ENCODE measurements around the gene DCBLD1.

DNA sequence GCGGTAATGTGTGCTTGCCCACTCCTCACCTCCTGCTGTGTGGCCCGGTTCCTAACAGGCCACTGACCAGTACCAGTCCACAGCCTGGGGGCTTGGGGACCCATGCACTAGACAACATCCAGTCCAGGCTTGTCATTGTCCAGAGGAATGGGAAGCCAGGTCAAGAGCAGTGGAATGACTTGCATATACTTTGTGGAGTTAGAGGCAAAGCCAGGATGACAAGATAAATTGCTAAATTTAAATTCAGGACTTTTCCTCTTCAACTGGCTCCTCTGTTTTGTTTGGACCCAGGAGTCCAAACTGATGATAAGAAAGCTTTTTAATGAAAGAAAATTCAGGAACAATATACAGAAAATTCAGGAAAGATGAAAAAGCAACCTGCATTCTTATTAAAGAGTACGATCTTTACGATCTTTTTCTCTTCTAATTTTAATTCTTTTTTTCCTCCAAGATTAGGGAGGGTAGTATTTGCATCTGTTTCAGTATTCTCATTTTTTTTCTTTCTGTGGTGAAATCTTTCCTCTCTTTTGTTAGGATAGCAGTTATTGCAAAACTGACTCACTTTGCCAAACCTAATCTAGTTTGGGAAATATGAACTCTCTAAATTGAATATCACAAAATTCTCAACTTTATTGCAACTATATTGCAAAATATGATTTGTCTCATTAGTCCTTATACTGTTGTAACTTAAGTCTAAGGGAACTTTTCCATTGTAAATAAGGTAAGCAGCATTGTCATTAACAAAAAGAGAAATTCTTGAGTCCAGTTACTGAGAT lies 48.2 kb downstream of the DCBLD1 start:
- no peak for TF ChIP-seq EZH2phosphoT487 (IDR thresholded peaks at IDR 0.05; ENCODE audit: insufficient read depth, low read depth)
- TF ChIP-seq EZH2 (IDR thresholded peaks at IDR 0.05; ENCODE audit: insufficient read depth, poor library complexity, severe bottlenecking): no peak

Data from GM23248 (cell line).